Esophagus squamous epithelium (tissue), 4 donors: Measurements from ENCODE around the gene IVD.

Experiments
- POLR2A ChIP-seq, 4 donors: fragments of 450-650 bp; IDR thresholded peaks; one replicate each; pipeline ENCODE4 v1.6.1; 2017; ENCODE audit warnings: antibody characterized with exemption in 4 of 4, mild to moderate bottlenecking in 4 of 4, moderate library complexity in 3 of 4
- TF ChIP-seq, protein P1 (sequence below), 6 experiments: fragments of 450-650 bp in 4 of 6; fragments of 200-600 bp in 2 of 6; sonication (generic) in 2 of 6; IDR thresholded peaks; one replicate each; pipeline ENCODE4 v1.5.1; 2016 to 2019; ENCODE audit warnings: antibody characterized with exemption in 6 of 6, mild to moderate bottlenecking in 4 of 6, moderate library complexity in 4 of 6

DNA sequence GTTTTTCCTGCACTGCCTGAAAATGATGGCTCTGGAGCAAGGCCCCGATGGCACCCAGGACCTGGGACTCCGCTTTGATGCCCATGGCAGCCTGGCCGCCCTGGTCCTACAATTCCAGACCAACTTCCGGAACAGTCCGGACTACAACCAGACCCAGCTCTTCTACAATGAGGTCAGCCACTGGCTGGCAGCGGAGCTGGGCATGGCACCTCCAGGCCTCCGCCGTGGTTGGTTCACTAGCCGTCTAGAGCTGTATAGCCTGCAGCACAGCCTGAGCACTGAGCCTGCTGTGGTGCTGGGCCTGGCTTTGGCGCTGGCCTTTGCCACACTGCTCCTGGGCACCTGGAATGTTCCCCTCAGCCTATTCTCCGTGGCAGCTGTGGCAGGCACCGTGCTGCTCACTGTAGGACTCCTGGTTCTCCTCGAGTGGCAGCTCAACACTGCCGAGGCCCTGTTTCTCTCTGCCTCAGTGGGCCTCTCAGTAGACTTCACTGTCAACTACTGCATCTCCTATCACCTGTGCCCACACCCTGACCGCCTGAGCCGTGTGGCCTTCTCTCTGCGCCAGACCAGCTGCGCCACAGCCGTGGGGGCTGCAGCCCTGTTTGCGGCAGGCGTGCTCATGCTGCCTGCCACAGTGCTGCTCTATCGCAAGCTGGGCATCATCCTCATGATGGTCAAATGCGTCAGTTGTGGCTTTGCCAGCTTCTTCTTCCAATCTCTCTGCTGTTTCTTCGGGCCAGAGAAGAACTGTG is 36.7 kb upstream of the IVD start:
- no peak for TF ChIP-seq POLR2A (IDR thresholded peaks at IDR 0.05)
- TF ChIP-seq, protein P1, sequence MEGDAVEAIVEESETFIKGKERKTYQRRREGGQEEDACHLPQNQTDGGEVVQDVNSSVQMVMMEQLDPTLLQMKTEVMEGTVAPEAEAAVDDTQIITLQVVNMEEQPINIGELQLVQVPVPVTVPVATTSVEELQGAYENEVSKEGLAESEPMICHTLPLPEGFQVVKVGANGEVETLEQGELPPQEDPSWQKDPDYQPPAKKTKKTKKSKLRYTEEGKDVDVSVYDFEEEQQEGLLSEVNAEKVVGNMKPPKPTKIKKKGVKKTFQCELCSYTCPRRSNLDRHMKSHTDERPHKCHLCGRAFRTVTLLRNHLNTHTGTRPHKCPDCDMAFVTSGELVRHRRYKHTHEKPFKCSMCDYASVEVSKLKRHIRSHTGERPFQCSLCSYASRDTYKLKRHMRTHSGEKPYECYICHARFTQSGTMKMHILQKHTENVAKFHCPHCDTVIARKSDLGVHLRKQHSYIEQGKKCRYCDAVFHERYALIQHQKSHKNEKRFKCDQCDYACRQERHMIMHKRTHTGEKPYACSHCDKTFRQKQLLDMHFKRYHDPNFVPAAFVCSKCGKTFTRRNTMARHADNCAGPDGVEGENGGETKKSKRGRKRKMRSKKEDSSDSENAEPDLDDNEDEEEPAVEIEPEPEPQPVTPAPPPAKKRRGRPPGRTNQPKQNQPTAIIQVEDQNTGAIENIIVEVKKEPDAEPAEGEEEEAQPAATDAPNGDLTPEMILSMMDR (IDR thresholded peaks at IDR 0.05), result no peak
